ENCODE results near the gene ZSWIM7.

Gene ZSWIM7

DNA sequence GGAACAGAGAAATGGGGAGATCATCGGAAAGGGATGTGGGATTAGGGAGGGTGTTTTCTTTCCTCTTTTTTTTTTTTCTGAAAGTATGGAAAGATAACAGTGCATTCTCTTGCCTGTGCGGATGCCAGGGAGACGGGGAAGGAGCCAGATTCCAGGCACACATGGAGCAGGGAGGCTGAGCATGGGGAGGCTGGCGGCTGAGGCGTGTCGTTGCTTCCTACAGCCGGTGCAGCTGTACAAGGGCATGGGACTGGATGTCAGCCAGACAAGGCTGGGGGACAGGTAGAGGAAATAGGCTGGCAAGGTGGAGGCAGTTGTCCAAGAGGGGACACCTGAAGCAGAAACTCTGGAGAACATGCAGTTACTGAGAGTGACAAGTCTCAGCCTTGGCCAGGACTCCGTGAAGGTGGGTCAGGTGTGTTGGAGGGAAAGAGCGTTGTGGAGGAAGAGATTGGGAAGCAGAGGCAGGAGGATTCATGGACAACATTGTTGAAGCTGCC, 71.2 kb downstream of the ZSWIM7 start:
- no peak for DNase-seq

All from activated CD4-positive, alpha-beta T cell treated with anti-CD3 and anti-CD28 coated beads, Interleukin-2, amount 50 U/mL, for 1 hour (primary cell).